GM21515 (cell line): Measurements from ENCODE around the gene OR2A5.
"Not testable (repeated sequence)": the region's sequence is repeated elsewhere in the genome, so short reads cannot be mapped to it uniquely, and the experiment has no call there.

Experiments used
- ATAC-seq: cut with Tn5 transposase; IDR thresholded peaks from one replicate; pipeline ENCODE4 v1.9.1; 2021; ENCODE audit not compliant: unreplicated experiment

Gene OR2A5

DNA sequence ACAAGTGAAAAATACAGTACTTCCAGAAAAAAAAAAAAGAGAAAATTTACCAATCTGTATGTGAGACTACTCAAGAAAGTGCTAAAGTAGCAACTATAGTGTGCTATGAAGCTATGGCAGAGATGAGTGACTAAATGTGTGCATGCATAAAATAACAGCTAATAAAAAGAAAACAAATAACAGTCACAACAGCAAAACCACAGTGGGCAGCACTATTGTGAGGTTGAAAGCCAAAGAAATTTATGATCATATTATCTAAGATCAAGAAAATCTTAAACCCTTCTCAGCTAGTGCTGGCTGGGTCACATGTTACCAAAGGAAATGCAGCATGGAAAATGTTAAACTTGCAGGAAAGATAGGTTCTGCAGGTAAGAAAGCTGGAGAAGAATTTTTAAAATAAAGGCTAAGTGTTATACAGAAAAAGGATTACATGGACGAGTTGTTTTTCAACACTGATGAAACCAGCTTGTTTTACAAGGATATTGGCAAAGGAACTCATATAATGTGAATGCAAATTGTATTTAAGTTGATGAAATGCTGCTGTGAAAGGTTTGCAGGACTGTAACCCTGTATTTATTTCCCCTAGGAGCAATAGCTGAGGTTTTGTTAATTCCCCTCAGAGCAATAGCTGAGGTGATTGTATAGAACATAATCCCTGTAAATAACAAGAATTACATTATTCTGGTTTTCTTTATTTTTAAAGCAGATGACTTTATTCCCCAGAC is 15.6 kb upstream of the OR2A5 start:
- ATAC-seq, result no peak

DNA sequence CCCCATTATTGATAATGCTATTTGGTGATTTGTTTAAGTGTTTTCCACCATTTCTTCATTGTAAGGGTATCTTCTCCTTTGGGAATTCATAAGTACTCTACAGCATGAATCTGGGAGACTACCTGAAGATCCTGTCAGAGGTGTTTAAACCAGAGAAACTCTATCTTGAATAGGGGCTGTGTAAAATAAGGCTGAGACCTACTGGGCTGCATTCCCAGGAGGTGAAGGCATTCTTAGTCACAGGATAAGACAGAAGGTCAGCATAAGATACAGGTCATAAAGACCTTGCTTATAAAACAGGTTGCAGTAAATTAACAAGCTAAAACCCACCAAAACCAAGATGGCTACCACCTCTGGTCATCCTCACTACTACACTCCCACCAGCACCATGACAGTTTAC is 13.4 kb upstream of the OR2A5 start:
- ATAC-seq, result no peak

- ATAC-seq, result no peak
Observed at GRCh38 chr7:144036302-144036885, 12.4 kb upstream of the OR2A5 start.

DNA sequence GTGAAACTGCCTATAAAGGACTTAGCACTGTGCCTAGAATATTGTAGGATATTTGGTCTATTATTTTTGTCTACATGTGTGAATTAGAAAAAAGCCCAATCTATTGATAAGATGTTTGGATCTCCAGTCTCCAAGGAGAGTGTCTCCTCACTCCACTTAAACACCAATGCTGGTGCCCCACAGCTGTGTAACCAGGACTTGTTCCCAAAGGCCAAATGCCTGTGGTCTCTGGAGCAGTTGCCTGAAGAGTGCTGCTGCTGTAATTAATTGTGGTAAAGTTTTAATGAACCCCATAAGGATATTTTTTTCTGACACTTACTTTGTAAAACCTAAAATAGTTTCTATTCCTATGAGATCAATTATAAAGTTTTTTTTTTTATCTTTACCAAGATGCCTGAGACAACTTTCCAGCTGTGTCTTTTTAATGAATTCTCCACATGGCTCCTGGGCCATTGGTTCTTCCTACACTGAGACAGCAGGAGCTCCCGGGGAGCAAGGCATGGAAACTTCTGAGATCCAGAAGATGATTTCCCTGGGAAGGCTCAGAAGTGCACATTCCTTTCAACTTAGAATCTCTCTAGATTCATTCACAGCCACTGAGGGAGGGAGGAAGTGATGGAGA is 11.2 kb upstream of the OR2A5 start:
- ATAC-seq, result no peak

DNA sequence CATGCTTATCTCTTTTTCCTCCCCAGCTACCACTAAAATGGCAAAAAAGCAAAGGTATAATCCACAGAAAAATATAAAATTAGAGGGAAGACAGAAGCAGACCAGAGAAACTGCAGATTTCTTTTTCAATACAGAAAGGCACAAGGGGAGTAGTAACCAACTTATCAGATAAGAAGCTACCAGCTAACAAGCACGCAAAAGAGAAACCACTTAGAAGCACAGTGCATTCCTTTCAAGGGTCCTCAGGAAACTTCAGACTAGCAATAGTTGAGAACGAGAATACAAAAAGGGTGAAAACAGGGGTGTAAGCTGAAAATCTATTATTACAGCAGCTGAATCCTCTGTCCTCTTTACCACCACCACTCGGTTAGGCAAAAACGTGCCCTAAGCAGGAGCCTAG is 9.9 kb upstream of the OR2A5 start:
- no peak for ATAC-seq

DNA sequence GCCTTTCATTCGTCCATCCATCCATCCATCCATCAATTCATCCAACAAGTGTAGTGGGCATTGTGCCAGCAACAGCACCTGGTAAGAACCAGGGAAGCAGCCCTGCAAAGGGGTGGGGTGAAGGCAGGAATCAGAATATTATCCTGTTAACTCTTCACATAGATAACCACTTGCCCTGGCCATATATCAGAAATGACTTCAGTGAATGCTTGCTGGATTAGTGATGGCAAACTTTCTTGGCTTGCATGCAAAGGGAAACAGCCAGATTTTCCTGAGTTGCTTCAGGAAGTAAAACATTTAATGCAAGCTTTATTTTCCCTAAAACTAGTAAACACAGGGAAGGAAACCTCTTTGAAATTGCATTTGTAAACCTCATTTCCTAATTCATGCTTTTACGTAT is 743 bp downstream of the OR2A5 start:
- no peak for ATAC-seq

DNA sequence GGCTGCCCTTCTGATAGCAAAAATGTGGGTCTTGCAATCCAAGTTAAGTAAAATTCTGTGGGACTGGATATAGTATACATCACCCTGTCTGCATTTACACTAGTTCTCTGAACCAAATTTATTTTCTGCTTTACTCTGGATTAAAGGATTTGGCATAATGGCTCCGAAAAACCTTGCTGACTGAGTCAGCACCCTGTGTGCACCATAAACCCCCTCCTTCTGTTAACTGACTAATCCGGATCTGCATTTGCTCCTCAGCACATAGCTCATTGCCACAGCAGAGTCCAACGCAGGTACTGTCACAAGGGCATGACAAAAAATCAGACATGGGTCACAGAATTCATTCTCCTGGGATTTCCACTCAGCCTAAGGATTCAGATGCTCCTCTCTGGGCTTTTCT is 1.3 kb downstream of the OR2A5 start:
- ATAC-seq, result no peak

GRCh38 chr7:144050884-144051283 is 2.1 kb downstream of the OR2A5 start:
- not testable (repeated sequence) for ATAC-seq

DNA sequence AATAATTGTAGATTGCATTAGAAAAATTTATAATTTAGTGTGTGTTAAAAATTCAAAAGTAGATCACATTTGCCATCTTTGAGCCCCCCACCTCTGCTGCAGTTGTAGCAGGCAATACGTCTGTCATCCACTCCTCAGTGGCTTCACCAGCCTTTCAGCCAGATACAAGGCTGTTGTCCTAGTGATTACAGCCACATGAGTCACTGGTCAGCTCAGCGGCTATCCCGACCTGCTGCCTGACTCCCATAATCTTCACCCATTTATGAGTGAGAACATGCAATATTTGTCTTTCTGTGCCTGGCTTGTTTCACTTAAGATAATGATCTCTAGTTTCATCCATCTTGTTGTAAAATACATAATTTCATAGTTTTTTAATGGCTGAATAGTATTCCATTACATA is 9.2 kb downstream of the OR2A5 start:
- no peak for ATAC-seq

- no peak for ATAC-seq
Observed at GRCh38 chr7:144063710-144064109, 15.0 kb downstream of the OR2A5 start.

DNA sequence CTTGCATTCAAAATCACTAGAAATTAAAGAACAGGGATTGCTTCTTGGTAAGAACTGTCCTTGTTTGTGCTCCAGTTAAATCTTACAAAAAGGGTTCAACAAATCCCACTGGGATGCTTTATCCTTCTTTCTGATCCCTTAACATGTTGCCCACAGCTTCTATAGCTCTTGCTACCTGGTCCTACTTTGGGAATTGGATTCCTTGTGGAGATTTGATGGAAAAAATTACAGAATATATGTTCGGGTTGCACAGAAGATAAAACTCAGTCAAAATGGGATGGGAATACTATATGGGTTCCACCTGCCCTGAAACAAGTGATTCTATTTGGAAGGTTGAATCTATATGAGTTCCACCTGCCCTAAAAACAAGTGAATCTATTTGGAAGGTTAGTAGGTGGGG is 20.8 kb downstream of the OR2A5 start, which contains the start of gene OR2A25:
Gene OR2A25, plus strand, starts transcription at position 301 of the 400 bp plus-strand sequence. CDS start 4,409 bp downstream, outside the sequence.
- no peak for ATAC-seq

GRCh38 chr7:144069953-144070352 is 21.2 kb downstream of the OR2A5 start:
- ATAC-seq, result no peak

DNA sequence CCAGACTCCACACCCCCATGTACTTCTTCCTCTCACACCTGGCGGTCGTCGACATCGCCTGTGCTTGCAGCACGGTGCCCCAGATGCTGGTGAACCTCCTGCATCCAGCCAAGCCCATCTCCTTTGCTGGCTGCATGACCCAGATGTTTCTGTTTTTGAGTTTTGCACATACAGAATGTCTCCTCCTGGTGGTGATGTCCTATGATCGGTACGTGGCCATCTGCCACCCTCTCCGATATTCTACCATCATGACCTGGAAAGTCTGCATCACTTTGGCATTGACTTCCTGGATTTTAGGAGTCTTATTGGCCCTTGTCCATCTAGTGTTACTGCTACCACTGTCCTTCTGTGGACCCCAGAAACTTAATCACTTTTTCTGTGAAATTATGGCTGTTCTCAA is 25.6 kb downstream of the OR2A5 start:
- ATAC-seq, result no peak

DNA sequence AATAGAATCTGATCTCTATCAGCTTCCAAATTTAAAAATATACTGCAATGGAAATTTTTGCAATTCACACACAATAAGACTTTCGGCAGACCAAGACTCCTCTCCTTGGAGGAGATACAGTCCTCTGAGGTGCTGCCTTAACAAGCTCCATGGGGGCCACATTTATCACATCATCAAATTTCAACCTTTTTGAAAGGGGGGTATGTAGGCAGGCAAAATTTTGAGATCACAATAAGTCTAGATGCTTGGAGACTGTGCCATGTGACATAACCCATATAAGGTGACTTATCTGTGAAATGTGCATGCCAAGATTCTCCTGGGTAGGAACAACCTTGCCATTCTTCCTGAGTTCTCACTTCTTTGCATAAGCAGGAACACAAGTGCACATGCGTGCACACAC is 37.2 kb downstream of the OR2A5 start, which contains the start of gene OR2A12:
Gene OR2A12, plus strand, starts transcription at position 301 of the 400 bp plus-strand sequence. CDS start 8,830 bp downstream, outside the sequence.
- no peak for ATAC-seq

DNA sequence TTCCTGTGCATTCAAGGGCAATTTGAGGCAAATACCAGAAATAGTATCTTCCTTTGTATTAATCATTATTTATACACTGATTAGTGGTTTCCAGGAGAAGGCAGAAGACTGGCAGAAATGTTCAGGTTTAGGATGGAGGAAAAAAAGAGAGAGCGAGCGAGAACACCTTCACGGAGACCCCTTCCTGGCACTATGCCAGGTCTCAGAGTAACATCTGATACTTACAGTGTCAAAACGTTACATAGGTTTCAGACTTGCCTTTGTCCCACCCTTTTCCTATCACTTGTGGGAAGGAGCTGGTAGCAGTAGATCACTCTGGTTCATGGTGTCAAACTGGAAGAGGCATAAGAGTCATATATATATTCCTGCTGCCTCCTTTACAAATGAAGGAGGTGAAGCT is 38.0 kb downstream of the OR2A5 start:
- ATAC-seq, result no peak

- no peak for ATAC-seq
Observed at GRCh38 chr7:144087230-144087629, 38.5 kb downstream of the OR2A5 start.

GRCh38 chr7:144090667-144091066 is 41.9 kb downstream of the OR2A5 start:
- ATAC-seq, result no peak

DNA sequence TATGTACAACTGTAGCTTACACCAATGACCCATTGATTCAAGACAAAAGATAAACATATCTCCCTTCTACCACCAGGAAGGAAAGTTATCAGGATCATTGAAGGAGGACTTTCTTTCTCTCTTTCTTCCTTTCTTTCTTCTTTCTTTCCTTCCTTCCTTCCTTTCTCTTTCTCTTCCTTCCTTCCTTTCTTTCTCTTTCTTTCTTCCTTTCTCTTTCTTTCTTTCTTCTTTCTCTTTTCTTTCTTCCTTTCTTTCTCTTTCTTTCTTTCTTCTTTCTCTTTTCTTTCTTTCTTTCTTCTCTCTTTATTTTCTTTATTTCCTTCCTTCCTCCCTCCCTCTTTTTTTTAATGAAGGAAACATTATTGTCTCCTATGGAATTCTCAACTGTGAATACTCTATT is 50.0 kb downstream of the OR2A5 start:
- no peak for ATAC-seq

GRCh38 chr7:144100607-144101006 is 51.9 kb downstream of the OR2A5 start:
- ATAC-seq, result no peak

- ATAC-seq, result no peak
Observed at GRCh38 chr7:144102041-144102440, 53.3 kb downstream of the OR2A5 start.

- no peak for ATAC-seq
Observed at GRCh38 chr7:144105211-144105610, 56.5 kb downstream of the OR2A5 start.
